Keratinocyte (primary cell): ENCODE measurements around the gene MESD. TPM values are rescaled to one million over a fixed set of nuclear protein-coding genes. Genes with fewer than 3 reads are reported as not detected.

Source experiments
- DNase-seq: peaks from one replicate; pipeline ENCODE4 v3.0.0-alpha.2; 2011; ENCODE audit warnings: low read depth, missing footprints, low spot score
- FAIRE-seq: peaks from 2 replicates; lab custom pipeline; 2011; peaks lifted over from hg19 to GRCh38; lab: Jason Lieb, UNC
- H2AFZ ChIP-seq: 2 replicates; pipeline ENCODE4 v1.6.0; 2012; ENCODE audit warnings: low read length, control low read depth, inconsistent platforms; ENCODE audit not compliant: control insufficient read depth
- H3K27ac ChIP-seq: 2 replicates; pipeline ENCODE4 v1.5.1; 2011; ENCODE audit warnings: low read length; ENCODE audit not compliant: control insufficient read depth, insufficient read depth
- H3K27me3 ChIP-seq: 3 replicates; pipeline ENCODE4 v1.6.0; 2011; ENCODE audit warnings: low read length; ENCODE audit not compliant: control insufficient read depth, insufficient read depth; ENCODE audit errors: extremely low read depth
- H3K36me3 ChIP-seq, 2 experiments: 2 replicates in 1 of 2; 3 replicates in 1 of 2; pipeline ENCODE4 v1.5.1; 2011; ENCODE audit warnings: low read length in 2 of 2, mild to moderate bottlenecking in 1 of 2; ENCODE audit not compliant: control insufficient read depth in 2 of 2, insufficient read depth in 2 of 2; ENCODE audit errors: extremely low read depth in 1 of 2
- H3K4me1 ChIP-seq: 3 replicates; pipeline ENCODE4 v1.5.1; 2011; ENCODE audit warnings: low read length; ENCODE audit not compliant: control insufficient read depth, insufficient read depth; ENCODE audit errors: extremely low read depth
- H3K4me2 ChIP-seq: 3 replicates; pipeline ENCODE4 v1.6.0; 2011; ENCODE audit warnings: low read depth, low read length; ENCODE audit not compliant: control insufficient read depth, insufficient read depth; ENCODE audit errors: extremely low read depth
- H3K4me3 ChIP-seq, 3 experiments: fragments of 200-600 bp in 1 of 3; sonication (generic) in 1 of 3; 2 replicates in 2 of 3; 3 replicates in 1 of 3; pipeline ENCODE4 v1.5.1; 2011 to 2016; ENCODE audit warnings: low read length in 3 of 3, mild to moderate bottlenecking in 3 of 3, control low read depth in 2 of 3, inconsistent platforms in 1 of 3, low read depth in 1 of 3, mixed read lengths in 1 of 3, mixed run types in 1 of 3, moderate library complexity in 1 of 3; ENCODE audit not compliant: control insufficient read depth in 2 of 3, insufficient read depth in 2 of 3; ENCODE audit errors: extremely low read depth in 1 of 3
- H3K79me2 ChIP-seq: 2 replicates; pipeline ENCODE4 v1.6.0; 2012; ENCODE audit warnings: low read length; ENCODE audit not compliant: control insufficient read depth, insufficient read depth
- H3K9ac ChIP-seq: 3 replicates; pipeline ENCODE4 v1.6.0; 2011; ENCODE audit warnings: low read length; ENCODE audit not compliant: control insufficient read depth, insufficient read depth; ENCODE audit errors: extremely low read depth
- H3K9me1 ChIP-seq: 3 replicates; pipeline ENCODE4 v1.6.0; 2011; ENCODE audit warnings: low read length; ENCODE audit not compliant: control insufficient read depth, insufficient read depth; ENCODE audit errors: extremely low read depth
- H3K9me3 ChIP-seq: 2 replicates; pipeline ENCODE4 v1.5.1; 2012; ENCODE audit warnings: low read depth, low read length; ENCODE audit not compliant: control insufficient read depth
- H4K20me1 ChIP-seq: 3 replicates; pipeline ENCODE4 v1.6.0; 2011; ENCODE audit warnings: low read length; ENCODE audit not compliant: control insufficient read depth, insufficient read depth; ENCODE audit errors: extremely low read depth
- CTCF ChIP-seq, 3 experiments: IDR thresholded peaks in 1 of 3; conservative IDR thresholded peaks in 1 of 3; optimal IDR thresholded peaks in 1 of 3; 2 replicates in 2 of 3; 3 replicates in 1 of 3; pipeline versions ENCODE3 to v1.5.1; 2011; ENCODE audit warnings: low read length in 3 of 3, mild to moderate bottlenecking in 3 of 3, moderate library complexity in 2 of 3, control low read depth in 1 of 3, inconsistent platforms in 1 of 3; ENCODE audit not compliant: insufficient read depth in 2 of 3; ENCODE audit errors: extremely low read depth in 1 of 3
- EZH2 ChIP-seq: IDR thresholded peaks from one replicate; pipeline ENCODE4 v1.6.1; 2012; ENCODE audit warnings: inconsistent platforms, mild to moderate bottlenecking, low read length, moderate library complexity
- dilution Hi-C: fragments of 300-500 bp; cut with MboI; formaldehyde crosslinking; loops from one replicate; pipeline ENCODE4 v1.7.0; 2020; ENCODE audit warnings: low sequenced_read_pairs; ENCODE audit not compliant: extremely low pct_ligation_motif_present
- polyA plus RNA-seq, 5 experiments: library from polyadenylated mRNA; depleted of rRNA in 3 of 5; stranded (reverse) in 3 of 5; stranded (forward) in 1 of 5; unstranded in 1 of 5; fragments of >200 nt; gene quantifications; 1 replicate in 1 of 5; 2 replicates in 3 of 5; 3 replicates in 1 of 5; pipeline versions ENCODE4 v1.2.1 to v1.2.3, GENCODE V29; 2011 to 2012; ENCODE audit warnings: missing spikeins in 2 of 5, low read depth in 1 of 5, low replicate concordance in 1 of 5

MESD gene
- polyA plus RNA-seq, 1 donor (not counting 4 experiments of a cell fraction or from before 2014, with no cell fraction given): 18.7 TPM

GRCh38 chr15:80989081-80989517, 520 bp downstream of the MESD start:
- no peak for DNase-seq
- Histone ChIP-seq H3K9ac (peak overlapping the region; percentile 95), H3K9me3 (no peaks in the 10 kb centered on the region), H3K79me2 (peaks cover 54% of the 10 kb centered on the region), H3K4me2 (peak overlapping the region; percentile 94), H3K36me3 (peaks cover 0 to 11% of the 10 kb centered on the region in 2 experiments), H4K20me1 (peaks cover 6% of the 10 kb centered on the region), H3K4me1 (peaks cover 54% of the 10 kb centered on the region), H3K27me3 (no peaks in the 10 kb centered on the region), H3K4me3 (peak overlapping the region; percentile 84 to 100 (median 99)), H3K9me1 (peaks cover 4% of the 10 kb centered on the region), H3K27ac (peak overlapping the region; percentile 86), H2AFZ (peak overlapping the region; percentile 96)
- FAIRE-seq: no peak
- dilution Hi-C loops: no loop called here
- no peak for TF ChIP-seq CTCF (optimal IDR thresholded peaks at IDR 0.05 in 1 of 3, IDR thresholded peaks at IDR 0.05 in 1 of 3, conservative IDR thresholded peaks at IDR 0.05 in 1 of 3; ENCODE audit: extremely low read depth in 1 of 3, insufficient read depth in 2 of 3, low read length in 3 of 3)
- no peak for TF ChIP-seq EZH2

GRCh38 chr15:80988148-80988796, 1.3 kb downstream of the MESD start:
- H3K4me3 ChIP-seq: peak overlapping the region; percentile 84 to 100 (median 99)
- peaks cover 6% of the 10 kb centered on the region for H4K20me1 ChIP-seq
- peaks cover 4% of the 10 kb centered on the region for H3K9me1 ChIP-seq
- H2AFZ ChIP-seq: no peak overlapping the region
- H3K27me3 ChIP-seq: no peaks in the 10 kb centered on the region
- DNase-seq (no peak), FAIRE-seq (no peak)
- no peaks in the 10 kb centered on the region for H3K9me3 ChIP-seq
- H3K4me1 ChIP-seq: peaks cover 54% of the 10 kb centered on the region
- peaks cover 0 to 11% of the 10 kb centered on the region in 2 experiments for H3K36me3 ChIP-seq
- peaks cover 60% of the 10 kb centered on the region for H3K79me2 ChIP-seq
- dilution Hi-C loops: no loop called here
- no peak for TF ChIP-seq EZH2
- peak overlapping the region; percentile 94 for H3K4me2 ChIP-seq
- H3K27ac ChIP-seq: peak overlapping the region; percentile 86
- H3K9ac ChIP-seq: peak overlapping the region; percentile 95
